Vagina (tissue), 2 donors: ENCODE results near the gene RNF213.

ENCODE experiments used
- CTCF ChIP-seq, 3 experiments: fragments of 450-650 bp in 2 of 3; fragments of 200-600 bp in 1 of 3; sonication (generic) in 1 of 3; IDR thresholded peaks; one replicate each; pipeline ENCODE4 v1.5.1; 2017 to 2019; ENCODE audit warnings: antibody characterized with exemption in 3 of 3, mild to moderate bottlenecking in 2 of 3, moderate library complexity in 2 of 3
- POLR2A ChIP-seq, 2 donors: fragments of 450-650 bp; IDR thresholded peaks; one replicate each; pipeline ENCODE4 v1.6.1; 2017; ENCODE audit warnings: antibody characterized with exemption in 2 of 2, mild to moderate bottlenecking in 2 of 2, moderate library complexity in 2 of 2
- POLR2AphosphoS5 ChIP-seq, 2 donors: sonication (generic); formaldehyde crosslinking; IDR thresholded peaks; one replicate each; pipeline ENCODE4 v1.9.0; 2017; ENCODE audit warnings: antibody characterized with exemption in 2 of 2, mild to moderate bottlenecking in 2 of 2, low read depth in 1 of 2; ENCODE audit not compliant: insufficient read depth in 1 of 2

GRCh38 chr17:80414508-80414802 lies 153.8 kb downstream of the RNF213 start:
- no peak for TF ChIP-seq CTCF (IDR thresholded peaks at IDR 0.05)
- no peak for TF ChIP-seq POLR2A (IDR thresholded peaks at IDR 0.05)
- no peak for TF ChIP-seq POLR2AphosphoS5 (IDR thresholded peaks at IDR 0.05; ENCODE audit: insufficient read depth in 1 of 2, low read depth in 1 of 2)
